Measurements from ENCODE around the gene TMEM154. TPM values are rescaled to one million over a fixed set of nuclear protein-coding genes. Genes with fewer than 3 reads are reported as not detected.
A peak's percentile ranks its signal among the peaks of the same experiment; 100 is the strongest.

TMEM154 gene
- total and polyA plus RNA-seq, 2 experiments from 2014 or later: 0.36 to 1.7 TPM

DNA sequence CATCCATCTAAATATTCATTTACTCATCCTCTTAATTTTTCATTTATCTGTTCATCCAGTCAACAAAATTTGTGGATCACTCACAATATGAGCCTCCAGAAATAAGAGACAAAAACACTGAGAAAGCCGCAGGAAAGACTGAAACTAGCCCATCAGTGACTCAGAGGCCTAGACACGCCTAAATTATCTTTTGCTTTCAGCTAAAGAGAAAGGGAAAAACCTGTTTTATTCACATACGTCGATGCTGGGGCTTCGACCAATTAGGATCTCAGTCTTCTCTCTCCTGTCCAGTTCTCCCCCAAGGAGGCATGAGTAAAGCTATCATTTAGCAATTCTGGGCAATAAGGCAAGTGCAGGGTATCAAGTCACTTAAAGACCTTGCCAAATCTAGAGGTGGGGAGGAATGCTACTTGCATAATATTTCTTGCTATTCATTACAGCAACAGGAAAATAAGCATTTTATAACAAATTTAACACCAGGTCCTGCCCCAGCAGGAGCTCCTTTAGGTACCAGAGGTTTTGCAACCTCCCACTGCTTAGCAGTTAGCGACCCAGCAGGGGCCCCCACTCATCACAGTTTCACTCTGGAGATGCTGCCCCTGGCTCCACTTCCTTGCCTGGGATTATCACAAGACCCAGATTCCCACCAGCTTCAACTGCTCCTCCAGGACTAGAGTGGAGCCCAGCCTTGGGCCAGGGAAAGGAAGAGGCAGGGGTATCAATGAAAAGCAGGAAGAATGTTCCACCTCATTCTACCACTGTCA lies 30.1 kb upstream of the TMEM154 start:
- no peaks in the 10 kb centered on the region for H3K36me3 ChIP-seq (replicated peaks; ENCODE audit: insufficient read depth, low read depth)
- no peaks in the 10 kb centered on the region for H3K27me3 ChIP-seq
- H3K4me3 ChIP-seq: no peak overlapping the region
- no peak overlapping the region for H3K4me2 ChIP-seq
- no peaks in the 10 kb centered on the region for H3K9me3 ChIP-seq (ENCODE audit: low read depth)
- peak overlapping the region; percentile 84 for H3K27ac ChIP-seq
- H4K20me1 ChIP-seq (ENCODE audit: insufficient read depth, poor library complexity, severe bottlenecking): no peaks in the 10 kb centered on the region
- H3K9me2 ChIP-seq (replicated peaks; ENCODE audit: insufficient read depth): no peaks in the 10 kb centered on the region
- TF ChIP-seq CTCF (IDR thresholded peaks at IDR 0.05; ENCODE audit: poor library complexity) (no peak), EZH2 (IDR thresholded peaks at IDR 0.05; ENCODE audit: borderline replicate concordance) (no peak), EZH2phosphoT487 (IDR thresholded peaks at IDR 0.05; ENCODE audit: low read depth, severe bottlenecking, unreplicated experiment) (no peak)
- H2AFZ ChIP-seq: no peak overlapping the region
- H3K79me2 ChIP-seq: no peaks in the 10 kb centered on the region
- peaks cover 7% of the 10 kb centered on the region for H3K4me1 ChIP-seq (ENCODE audit: insufficient read depth)
- DNase-seq (ENCODE audit: low spot score): no peak
- 57% methylated on average over 6 of the region's 6 CpGs for WGBS (ENCODE audit: low lambda C conversion rate, missing lambda C conversion rate)

DNA sequence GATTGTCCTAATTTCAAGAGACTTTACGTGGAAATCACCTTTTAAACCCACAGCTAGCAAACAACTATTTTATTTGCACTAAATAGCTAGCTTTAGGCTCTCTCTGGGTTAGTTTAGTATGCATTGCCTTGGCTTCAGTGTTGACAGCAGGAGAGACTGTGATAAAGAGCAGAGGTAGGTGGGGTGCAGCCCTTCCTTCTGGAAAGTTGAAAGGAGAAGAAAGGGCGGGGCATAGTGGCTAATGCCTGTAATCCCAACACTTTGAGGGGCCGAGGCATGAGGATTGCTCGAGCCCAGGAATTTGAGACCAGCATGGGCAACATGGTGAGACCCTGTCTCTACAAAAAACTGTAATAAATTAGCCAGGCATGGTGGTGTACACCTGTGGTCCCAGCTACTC lies 29.0 kb upstream of the TMEM154 start:
- DNase-seq (ENCODE audit: low spot score): no peak
- Histone ChIP-seq H3K27me3 (no peaks in the 10 kb centered on the region), H4K20me1 (ENCODE audit: insufficient read depth, poor library complexity, severe bottlenecking) (no peaks in the 10 kb centered on the region), H3K79me2 (no peaks in the 10 kb centered on the region), H3K4me1 (ENCODE audit: insufficient read depth) (peaks cover 7% of the 10 kb centered on the region), H3K36me3 (replicated peaks; ENCODE audit: insufficient read depth, low read depth) (no peaks in the 10 kb centered on the region), H3K9me3 (ENCODE audit: low read depth) (no peaks in the 10 kb centered on the region), H2AFZ (no peak overlapping the region), H3K9me2 (replicated peaks; ENCODE audit: insufficient read depth) (no peaks in the 10 kb centered on the region), H3K4me2 (peak overlapping the region; percentile 18), H3K4me3 (no peak overlapping the region), H3K27ac (peak overlapping the region; percentile 84)
- no peak for TF ChIP-seq EZH2 (IDR thresholded peaks at IDR 0.05; ENCODE audit: borderline replicate concordance)
- TF ChIP-seq CTCF (IDR thresholded peaks at IDR 0.05; ENCODE audit: poor library complexity): no peak
- TF ChIP-seq EZH2phosphoT487 (IDR thresholded peaks at IDR 0.05; ENCODE audit: low read depth, severe bottlenecking, unreplicated experiment): no peak
- 33% methylated on average over 4 of the region's 4 CpGs for WGBS (ENCODE audit: low lambda C conversion rate, missing lambda C conversion rate)

GRCh38 chr4:152708361-152708760 lies 28.6 kb upstream of the TMEM154 start:
- H3K27me3 ChIP-seq: no peaks in the 10 kb centered on the region
- no peaks in the 10 kb centered on the region for H3K79me2 ChIP-seq
- no peak overlapping the region for H2AFZ ChIP-seq
- H3K4me2 ChIP-seq: no peak overlapping the region
- H4K20me1 ChIP-seq (ENCODE audit: insufficient read depth, poor library complexity, severe bottlenecking): no peaks in the 10 kb centered on the region
- TF ChIP-seq EZH2 (IDR thresholded peaks at IDR 0.05; ENCODE audit: borderline replicate concordance): no peak
- no peak for TF ChIP-seq EZH2phosphoT487 (IDR thresholded peaks at IDR 0.05; ENCODE audit: low read depth, severe bottlenecking, unreplicated experiment)
- no peak for TF ChIP-seq CTCF (IDR thresholded peaks at IDR 0.05; ENCODE audit: poor library complexity)
- 25% methylated on average over 1 of the region's 1 CpG for WGBS (ENCODE audit: low lambda C conversion rate, missing lambda C conversion rate)
- DNase-seq (ENCODE audit: low spot score): no peak
- H3K4me1 ChIP-seq (ENCODE audit: insufficient read depth): peaks cover 7% of the 10 kb centered on the region
- no peaks in the 10 kb centered on the region for H3K9me2 ChIP-seq (replicated peaks; ENCODE audit: insufficient read depth)
- H3K36me3 ChIP-seq (replicated peaks; ENCODE audit: insufficient read depth, low read depth): no peaks in the 10 kb centered on the region
- H3K27ac ChIP-seq: peak overlapping the region; percentile 84
- no peaks in the 10 kb centered on the region for H3K9me3 ChIP-seq (ENCODE audit: low read depth)
- H3K4me3 ChIP-seq: no peak overlapping the region

Measured in hepatocyte (in vitro differentiated cells).